Skeletal muscle cell (primary cell): ENCODE results near the gene CCL21.
"Not testable (repeated sequence)": the region's sequence is repeated elsewhere in the genome, so short reads cannot be mapped to it uniquely, and the experiment has no call there.

ENCODE experiments used
- DNase-seq: peaks from one replicate; pipeline ENCODE4 v3.0.0-alpha.2; 2010; ENCODE audit warnings: low read depth
- H3K4me3 ChIP-seq: 2 replicates; pipeline ENCODE4 v1.5.1; 2011; ENCODE audit warnings: low read depth, mild to moderate bottlenecking, control low read depth, low read length, moderate library complexity

CCL21 gene, protein sequence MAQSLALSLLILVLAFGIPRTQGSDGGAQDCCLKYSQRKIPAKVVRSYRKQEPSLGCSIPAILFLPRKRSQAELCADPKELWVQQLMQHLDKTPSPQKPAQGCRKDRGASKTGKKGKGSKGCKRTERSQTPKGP

DNA sequence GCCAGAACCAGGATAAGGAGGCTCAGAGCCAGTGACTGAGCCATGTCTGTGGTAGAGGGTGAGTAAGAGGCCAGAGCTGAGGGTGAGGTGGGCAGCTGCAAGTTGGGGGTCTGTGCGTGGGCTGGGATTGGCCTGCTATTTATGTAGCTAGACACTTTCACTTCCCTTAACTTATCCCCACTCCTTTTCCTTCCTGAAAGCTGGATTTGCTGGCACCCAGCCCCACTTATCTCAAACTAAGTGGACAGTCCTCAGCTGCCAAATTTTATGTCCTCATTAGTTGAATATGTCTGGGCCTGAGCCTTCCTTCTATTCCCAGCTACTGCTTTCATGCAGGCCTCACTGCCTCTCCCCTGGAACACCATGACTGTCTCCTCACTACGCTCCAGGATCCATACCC, at the start of gene CCL21:
Gene CCL21 (minus strand): TSS at position 114 of the 400 bp plus-strand sequence. CDS start 70 bp downstream, at position 44.
- no peak within 1 kb of the TSS for H3K4me3 ChIP-seq
- DNase-seq: no peak

DNA sequence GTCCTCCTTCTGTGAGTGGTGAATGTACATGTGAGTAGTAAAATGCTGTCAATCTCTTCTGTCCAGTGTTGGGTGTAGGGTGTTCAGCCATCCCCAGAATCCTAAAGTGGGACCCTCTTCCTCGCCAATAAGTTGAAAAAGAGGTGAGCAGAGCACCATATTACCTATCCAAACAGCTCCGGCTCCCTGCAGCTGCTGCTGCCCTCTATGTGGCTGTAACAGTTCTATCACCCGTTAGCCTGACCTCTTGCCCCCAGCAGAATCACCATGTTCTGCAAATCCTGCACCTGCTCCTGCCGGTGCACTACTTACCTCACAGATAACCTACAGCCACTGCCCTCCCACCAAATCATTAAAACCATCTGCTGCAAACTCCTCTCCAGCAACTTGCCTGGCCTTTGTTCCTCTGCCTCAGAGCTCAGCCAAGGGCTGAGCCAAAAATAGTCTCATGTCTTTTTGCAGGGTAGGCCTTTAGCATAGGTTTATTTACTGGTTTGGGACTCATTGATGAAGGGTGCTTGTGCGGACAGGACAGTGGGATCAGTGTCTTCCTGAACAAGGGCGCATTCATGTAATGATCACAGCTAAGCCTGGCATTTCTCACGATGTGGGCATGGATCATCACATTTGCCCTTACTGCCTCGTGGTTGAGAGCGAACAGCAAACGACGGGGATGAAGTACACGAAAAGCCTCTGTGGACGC, 49.6 kb upstream of the CCL21 start:
- no peak overlapping the region for H3K4me3 ChIP-seq
- no peak for DNase-seq

DNA sequence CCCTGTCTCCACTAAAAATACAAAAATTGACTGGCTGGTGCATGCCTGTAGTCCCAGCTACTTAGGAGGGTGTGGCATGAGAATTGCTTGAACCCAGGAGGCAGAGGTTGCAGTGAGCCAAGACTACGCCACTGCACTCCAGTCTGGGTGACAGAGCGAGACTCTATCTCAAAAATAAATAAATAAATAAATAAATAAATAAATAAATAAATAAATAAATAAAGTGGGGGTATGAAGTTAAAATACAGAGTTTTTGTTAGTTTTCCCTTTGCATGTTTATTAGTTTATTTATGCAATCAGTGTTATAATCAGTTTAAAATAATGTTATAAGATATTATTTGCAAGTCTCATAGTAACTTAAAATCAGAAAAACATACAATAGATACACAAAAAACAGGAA, 40.4 kb upstream of the CCL21 start:
- DNase-seq, H3K4me3 ChIP-seq: not testable (repeated sequence)

DNA sequence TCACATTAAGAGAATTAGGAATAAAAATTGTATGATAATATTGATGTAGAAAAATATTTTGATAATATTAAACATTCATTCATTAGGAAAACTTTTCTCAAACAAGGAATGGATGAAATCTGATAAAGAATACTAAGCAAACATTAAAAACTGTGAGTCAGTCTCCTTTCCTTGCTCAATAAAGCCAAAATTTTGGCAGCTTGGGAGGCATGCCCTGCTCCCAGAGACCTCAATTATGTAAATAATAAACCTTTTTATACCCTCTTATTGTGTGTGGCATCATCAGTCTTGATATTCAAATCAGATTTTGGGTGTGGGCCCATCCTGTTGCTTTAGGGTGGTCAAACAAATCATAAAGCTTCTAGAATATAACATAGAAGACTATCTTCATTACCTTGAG, 36.6 kb upstream of the CCL21 start:
- no peak for DNase-seq
- no peak overlapping the region for H3K4me3 ChIP-seq

DNA sequence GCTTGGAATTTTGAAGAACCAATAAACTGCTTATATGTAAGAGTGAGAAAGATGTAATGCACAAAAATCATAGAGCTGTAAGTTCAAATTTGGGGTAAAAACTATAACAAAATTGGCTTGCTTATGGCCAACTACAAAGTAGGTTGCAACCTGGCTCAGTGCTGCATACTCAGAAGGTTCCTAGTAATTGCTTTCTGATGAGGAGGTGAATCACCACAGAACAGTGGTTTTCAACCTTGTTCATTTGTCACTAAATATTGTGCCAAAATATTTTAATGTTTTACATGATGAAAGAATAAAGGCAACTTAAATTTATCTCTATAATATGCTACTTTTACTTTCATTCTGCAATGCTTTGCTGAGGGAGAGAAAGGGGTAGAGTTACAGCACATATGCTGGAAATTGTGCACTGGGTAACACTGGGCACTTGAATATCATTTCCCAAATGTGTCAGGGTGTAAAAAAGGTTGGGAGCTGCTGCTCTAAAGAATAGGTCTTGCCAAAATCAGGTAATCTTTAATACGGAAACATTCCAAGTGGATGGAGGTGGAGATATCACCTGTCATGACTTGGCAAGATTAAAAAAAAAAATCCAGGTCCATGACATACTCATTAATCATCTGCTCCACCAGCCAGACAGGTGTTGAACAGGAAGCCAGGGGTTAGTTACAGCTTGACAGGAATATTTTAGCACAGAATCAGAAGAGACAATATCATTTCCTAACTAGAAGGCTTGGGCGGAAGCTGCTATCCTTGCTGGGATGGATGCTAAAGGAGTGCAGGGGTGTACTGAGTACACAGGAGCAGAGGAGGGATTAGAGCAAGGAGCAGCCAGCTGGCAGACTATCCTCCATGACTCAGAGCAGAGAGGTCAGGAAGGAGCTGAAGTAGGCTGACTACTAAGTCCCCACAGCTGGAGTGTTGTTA, 34.6 kb upstream of the CCL21 start:
- DNase-seq: peak; percentile 43
- H3K4me3 ChIP-seq: no peak overlapping the region

DNA sequence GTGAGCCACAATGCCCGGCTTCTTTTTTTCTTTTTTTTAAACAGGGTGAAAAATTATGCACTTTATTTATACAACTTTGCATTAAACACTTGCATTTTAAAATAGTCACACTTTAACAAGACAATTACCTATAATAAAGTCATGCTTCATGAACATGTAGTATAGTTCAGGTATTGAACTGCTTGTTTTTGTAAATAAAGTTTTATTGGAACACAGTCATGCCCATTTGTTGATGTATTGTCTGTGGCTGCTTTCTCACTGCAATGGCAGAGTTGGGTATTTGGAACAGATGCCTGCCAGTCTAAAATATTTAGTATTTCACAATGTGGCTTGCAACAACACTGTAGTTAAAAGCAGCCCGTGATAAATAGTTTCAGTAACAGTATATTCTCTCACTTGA, 32.8 kb upstream of the CCL21 start:
- no peak for DNase-seq

DNA sequence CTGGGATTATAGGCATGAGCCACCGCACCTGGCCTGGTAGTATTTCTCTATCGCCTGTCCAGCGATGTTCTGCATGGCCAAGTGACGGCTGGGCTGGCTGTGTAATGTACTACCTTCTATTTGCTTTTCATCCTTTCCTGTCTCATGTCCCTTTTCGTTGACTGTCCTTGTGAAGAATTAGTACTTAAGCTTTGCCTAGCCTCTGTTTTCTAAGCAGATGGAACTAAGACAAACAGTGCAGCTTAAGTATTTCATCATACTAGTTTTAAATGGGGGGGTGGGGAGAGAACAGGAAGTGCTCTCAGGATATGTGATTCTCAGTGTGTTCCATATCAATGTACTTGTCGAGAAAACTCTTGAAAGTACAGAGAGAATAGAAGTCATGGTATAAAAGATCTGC, 31.7 kb upstream of the CCL21 start:
- no peak for DNase-seq
- H3K4me3 ChIP-seq: no peak overlapping the region

More for the DNA sequence above, 32.8 kb upstream of the CCL21 start:
- H3K4me3 ChIP-seq: no peak overlapping the region

DNA sequence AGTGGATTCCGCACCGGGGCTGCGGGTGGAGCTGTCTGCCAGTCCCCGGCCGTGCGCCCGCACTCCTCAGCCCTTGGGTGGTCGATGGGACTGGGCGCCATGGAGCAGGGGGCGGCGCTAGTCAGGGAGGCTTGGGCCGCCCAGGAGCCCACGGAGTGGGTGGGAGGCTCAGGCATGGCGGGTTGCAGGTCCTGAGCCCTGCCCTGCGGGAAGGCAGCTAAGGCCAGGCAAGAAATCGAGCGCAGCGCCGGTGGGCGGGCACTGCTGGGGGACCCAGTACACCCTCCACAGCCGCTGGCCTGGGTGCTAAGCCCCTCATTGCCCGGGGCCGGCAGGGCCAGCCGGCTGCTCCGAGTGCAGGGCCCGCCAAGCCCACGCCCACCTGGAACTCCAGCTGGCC, 30.2 kb upstream of the CCL21 start:
- not testable (repeated sequence) for H3K4me3 ChIP-seq, DNase-seq

DNA sequence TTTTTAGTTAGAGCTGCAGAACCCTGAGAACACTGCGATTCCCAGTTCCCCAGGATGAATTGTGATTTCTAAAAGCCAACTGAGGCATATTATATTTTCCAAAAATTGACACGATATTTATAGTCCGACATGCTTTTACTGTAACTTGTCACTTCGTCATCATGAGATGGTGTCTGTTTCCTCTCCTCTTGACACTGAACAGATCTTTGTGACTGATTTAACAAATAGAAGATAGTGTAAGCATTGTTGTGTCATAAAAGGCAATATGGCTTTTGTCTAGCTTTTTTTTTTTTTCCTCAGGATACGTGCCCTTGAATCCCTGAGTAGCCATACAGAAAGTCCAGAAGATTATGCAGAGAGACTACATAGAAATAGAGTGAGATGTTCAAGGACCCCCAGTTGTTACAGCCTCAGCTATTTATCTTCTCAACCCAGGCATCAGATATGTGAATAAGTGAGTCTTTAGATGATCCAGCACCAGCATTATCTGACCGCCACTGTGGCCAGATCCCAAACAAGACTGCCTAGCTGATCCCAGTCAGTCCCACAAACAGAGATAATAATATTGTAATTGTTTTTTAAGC, 27.8 kb upstream of the CCL21 start:
- no peak overlapping the region for H3K4me3 ChIP-seq
- no peak for DNase-seq

DNA sequence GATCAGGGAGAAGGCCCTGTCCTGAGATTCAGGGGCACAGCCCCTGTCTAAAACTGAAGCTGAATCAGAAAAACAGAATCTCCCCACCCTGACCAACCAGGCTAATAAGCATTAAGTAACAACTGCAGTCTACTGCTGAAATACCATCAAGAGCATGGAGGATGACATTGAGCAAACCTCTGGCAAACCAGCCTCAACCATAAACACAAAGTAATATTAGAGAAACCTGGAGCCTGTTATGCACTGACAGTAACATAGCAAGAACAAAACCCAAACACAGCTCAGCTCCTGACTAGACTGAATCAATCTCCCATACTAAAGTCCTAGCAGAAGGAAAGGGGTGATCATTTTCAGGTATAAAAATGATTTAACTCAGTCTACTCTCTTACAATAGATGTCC, 24.8 kb upstream of the CCL21 start:
- H3K4me3 ChIP-seq: no peak overlapping the region
- DNase-seq: no peak

DNA sequence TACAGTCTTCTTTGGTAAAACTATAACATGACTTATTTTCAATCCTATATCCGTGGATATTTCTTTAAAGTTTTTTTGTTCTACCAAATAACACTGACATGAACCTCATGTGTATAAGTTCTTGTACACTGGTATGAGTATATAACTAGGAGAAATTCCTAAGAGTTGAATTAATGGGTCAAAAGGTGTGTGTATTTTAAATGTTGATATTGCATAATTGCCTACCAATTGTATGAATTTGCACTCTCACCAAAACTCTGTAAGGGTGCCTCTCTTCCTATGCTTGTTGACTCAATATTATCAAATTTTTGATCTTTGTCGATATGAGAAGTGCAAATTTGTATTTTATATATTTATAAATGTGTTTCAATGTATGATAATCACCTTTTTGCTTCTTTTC, 22.9 kb upstream of the CCL21 start:
- DNase-seq: no peak
- no peak overlapping the region for H3K4me3 ChIP-seq

DNA sequence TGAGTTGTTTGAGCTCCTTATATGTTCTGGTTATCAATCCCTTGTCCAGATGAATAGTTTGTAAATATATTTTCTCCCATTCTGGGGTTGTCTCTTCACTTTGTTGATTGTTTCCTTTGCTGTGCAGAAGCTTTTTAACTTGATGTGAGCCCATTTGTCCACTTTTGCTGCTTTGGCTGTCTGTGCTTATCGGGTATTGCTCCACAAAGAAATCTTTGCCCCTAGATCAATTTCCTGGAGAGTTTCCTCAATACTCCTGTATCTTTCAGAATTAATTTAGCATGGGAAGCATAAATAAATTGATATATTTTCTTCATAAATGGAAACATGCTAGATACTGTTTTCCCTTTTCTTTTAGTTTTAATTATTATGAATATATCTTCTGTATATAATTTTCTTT, 22.5 kb upstream of the CCL21 start:
- no peak overlapping the region for H3K4me3 ChIP-seq
- no peak for DNase-seq

DNA sequence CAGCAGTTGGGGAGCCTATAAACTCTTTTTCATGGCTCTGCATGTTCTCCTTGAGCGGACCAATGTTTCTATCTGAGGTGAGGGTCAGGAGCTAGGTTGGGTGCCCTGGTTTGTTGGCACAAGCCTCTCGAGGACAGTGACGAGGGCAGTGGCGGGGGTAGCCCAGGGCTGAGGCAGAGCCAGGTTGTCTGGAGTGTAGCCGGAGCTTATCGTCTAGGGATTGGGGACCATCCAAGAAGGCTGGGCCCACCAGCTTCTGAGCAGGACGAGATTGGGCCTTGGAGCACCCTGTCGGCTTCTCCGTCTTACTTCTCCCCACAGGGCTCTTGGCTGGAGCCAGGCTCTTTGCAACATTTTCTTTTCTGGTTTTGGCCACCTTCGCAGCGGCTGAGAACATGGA, 13.2 kb upstream of the CCL21 start:
- no peak overlapping the region for H3K4me3 ChIP-seq
- DNase-seq: no peak

DNA sequence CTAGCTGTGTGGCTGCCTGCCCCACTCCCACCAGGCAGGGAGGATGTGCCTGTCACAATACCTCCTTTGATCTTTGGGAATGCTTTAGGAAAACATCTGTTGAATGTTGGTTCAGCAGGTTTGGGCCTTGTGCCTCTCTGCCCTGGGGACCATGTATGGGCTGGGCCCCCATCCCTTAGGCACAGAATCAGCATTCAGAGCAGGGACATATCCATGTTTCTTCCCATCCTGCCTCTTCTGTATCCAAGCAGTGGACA, 9.8 kb upstream of the CCL21 start:
- not testable (repeated sequence) for H3K4me3 ChIP-seq, DNase-seq

DNA sequence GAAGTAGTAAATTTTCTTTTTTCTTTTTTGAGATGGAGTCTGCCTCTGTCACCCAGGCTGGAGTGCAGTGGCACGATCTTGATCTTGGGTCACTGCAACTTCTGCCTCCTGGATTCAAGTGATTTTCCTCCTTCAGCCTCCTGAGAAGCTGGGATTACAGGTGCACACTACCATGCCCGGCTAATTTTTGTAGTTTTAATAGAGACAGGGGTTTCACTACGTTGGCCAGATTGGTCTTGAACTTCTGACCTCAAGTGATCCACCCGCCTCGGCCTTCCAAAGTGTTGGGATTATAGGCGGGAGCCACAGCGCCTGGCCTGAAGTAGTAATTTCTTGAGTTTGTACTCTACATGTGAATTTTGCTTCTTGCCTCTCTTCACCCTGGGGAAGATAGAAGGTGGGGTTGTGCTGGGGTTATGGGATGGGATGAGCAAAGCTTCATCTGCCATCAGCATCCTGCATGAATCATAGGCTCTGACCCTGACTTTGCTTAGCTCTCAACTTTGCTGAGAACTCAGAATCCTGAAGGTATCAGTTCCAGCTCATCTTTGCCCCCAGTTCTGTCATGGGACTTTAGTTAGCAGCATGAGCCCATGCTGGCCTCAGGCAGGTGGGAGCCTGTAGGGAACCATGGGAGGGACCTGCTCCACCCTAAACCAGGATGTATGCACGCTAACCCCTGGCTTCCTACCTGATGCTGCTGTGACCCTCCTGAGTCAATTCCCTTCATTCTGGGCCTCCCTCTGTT, 9.3 kb upstream of the CCL21 start:
- no peak overlapping the region for H3K4me3 ChIP-seq
- no peak for DNase-seq

DNA sequence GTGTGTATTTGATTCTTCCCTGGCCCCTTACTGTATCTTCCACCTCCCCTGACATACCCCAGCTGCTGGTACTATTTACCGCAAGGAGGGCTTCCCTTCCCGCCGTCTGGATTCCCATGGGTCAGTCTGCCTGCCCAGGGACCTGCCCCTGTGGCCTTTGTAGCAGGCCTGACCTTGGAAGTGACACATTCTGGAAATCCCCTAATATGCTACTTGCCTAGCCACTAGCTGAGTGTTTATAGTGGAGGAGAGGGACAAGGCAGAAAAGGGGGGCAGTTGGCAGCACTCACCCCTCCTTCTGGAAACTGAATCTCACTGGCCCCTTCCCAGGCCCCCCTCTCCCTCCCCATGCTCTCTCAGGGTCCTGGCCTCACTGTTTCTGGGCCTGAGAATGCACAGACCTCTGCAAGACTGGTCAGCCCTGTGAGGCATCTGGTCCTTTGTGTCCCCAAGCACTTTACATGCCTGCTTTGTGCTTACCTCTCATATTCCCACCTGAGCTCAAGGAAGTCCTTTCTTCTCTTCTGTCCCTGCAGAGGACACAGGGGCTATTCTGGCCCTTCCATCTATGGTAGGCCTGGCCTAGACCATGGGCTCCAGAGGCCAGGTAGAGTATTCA, 8.2 kb upstream of the CCL21 start:
- no peak for DNase-seq
- H3K4me3 ChIP-seq: no peak overlapping the region

DNA sequence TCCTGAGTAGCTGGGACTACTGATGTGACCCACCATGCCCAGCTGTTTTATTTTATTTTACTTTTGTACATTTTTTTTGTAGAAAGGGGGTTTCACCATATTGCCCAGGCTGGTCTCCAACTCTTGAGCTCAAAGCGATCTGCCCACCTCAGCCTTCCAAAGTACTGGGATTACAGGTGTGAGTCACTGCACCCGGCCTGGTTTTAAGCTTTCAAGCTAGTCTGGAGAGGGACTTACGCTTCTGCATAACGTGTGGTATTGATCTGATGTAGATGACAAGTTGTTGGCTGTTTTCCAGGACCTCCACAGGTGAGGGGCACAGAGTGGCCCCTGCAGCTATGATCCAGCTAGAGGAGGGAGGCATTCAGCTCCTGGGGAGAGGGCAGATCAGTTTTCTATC, 6.8 kb upstream of the CCL21 start:
- no peak overlapping the region for H3K4me3 ChIP-seq
- no peak for DNase-seq

DNA sequence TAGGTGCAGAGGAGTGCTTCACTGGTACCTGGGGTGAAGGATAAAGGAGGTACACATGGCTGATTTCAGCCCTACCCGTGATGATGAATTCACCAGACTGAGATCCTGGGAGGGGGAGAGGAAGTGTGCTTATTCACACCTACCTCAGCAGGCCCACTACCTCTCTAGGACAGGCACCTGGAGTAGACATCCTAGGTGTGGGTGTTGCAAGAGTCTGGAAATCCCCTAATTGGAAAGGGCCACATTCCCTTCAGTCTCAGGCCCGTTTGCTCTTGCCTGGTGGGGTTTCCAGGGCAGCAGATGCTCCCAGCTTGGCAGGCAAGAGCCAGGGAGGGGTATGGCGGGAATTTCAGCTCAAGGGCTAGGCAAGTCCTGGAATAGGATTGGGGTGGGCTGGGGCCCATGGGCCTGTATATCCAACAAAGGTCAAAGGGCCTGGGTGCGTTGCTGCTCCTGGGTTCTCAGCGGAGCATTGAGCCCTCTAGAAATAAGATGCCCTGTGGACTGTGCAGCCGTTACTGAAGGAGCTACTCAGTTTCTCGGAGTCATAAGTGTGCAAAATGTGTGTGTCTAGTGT, 5.8 kb upstream of the CCL21 start:
- no peak for DNase-seq
- H3K4me3 ChIP-seq: no peak overlapping the region

DNA sequence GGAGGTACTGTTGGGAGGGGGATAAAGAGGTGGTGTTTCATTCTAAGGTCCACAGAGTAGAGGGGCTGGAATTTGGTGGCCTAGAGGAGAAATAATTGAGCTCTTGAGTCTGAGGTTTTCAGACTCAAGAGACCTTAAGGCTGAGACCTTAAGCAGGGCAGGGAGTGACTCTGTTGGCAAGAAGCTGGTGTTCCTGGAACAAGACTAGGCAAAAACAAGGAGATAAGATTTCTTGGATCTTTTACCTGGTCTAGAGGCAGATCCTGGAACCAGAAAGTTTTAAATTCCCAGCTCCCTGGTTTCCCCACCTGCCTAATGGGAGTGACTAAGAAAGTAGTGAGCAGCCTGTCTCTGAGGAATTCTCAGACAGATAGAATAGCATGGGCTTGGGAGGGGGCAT, 4.1 kb upstream of the CCL21 start:
- no peak for DNase-seq
- H3K4me3 ChIP-seq: no peak overlapping the region
